ENCODE measurements around the gene CDH22. TPM values are rescaled to one million over a fixed set of nuclear protein-coding genes. Genes with fewer than 3 reads are reported as not detected.

CDH22 gene
- total and polyA plus RNA-seq, 10 of the 15 experiments (the other 5 are each of a cell fraction or from before 2014, with no cell fraction given) = not detected

GRCh38 chr20:46195264-46196036, 112.8 kb downstream of the CDH22 start (continued):
- TF ChIP-seq IKZF1 (conservative IDR thresholded peaks at IDR 0.05) = no peak

GRCh38 chr20:46194409-46194808, 113.9 kb downstream of the CDH22 start:
- no peaks in the 10 kb centered on the region; a peak in 1 of 4 replicates for H3K27me3 ChIP-seq (replicated peaks in 1 of 2; ENCODE audit: control insufficient read depth in 2 of 2, insufficient read depth in 2 of 2, low read length in 1 of 2)
- H4K20me1 ChIP-seq (ENCODE audit: control insufficient read depth, insufficient read depth) = no peaks in the 10 kb centered on the region
- intact Hi-C loops (cut with micrococcal nuclease; ENCODE audit: unreplicated experiment) (no loop called here), in situ Hi-C loops (cut with MboI) (no loop called here)
- no TSS peak for BruUV-seq (replicated peaks)
- no peaks in the 10 kb centered on the region for H3K79me2 ChIP-seq (ENCODE audit: control insufficient read depth, insufficient read depth, low read length)
- no peaks in the 10 kb centered on the region for H3K36me3 ChIP-seq (ENCODE audit: control insufficient read depth in 2 of 2, insufficient read depth in 2 of 2, low read length in 1 of 2)
- no peaks in the 10 kb centered on the region for H3K9me3 ChIP-seq (replicated peaks; ENCODE audit: control insufficient read depth, insufficient read depth, low read length)
- H3K27ac ChIP-seq (ENCODE audit: control insufficient read depth, insufficient read depth) = no peak overlapping the region
- no peak overlapping the region for H3K9ac ChIP-seq (ENCODE audit: control insufficient read depth, insufficient read depth, low read length)
- CTCF ChIA-PET = no interaction called here
- ATAC-seq (no peak), DNase-seq (ENCODE audit: low read depth, low spot score) (no peak), FAIRE-seq (no peak)
- H3K4me3 ChIP-seq = no peak overlapping the region
- no peak overlapping the region for H3K4me2 ChIP-seq (ENCODE audit: control insufficient read depth, insufficient read depth)
- 35% methylated on average over 4 of the region's 4 CpGs for WGBS (ENCODE audit: insufficient coverage, insufficient replicate concordance, low lambda C conversion rate, missing lambda C conversion rate)
- RAD21 ChIA-PET (ENCODE audit: unreplicated experiment) = no interaction called here
- SMC1A ChIA-PET (ENCODE audit: uncharacterized antibody, unreplicated experiment) = no interaction called here
- no peak overlapping the region for H2AFZ ChIP-seq (ENCODE audit: control insufficient read depth, low read depth, low read length)
- no peaks in the 10 kb centered on the region for H3K4me1 ChIP-seq (ENCODE audit: control insufficient read depth, insufficient read depth, low read length)
- POLR2A ChIA-PET = no interaction called here
- no peak for TF ChIP-seq YBX1 (IDR thresholded peaks at IDR 0.05)
- TF ChIP-seq TAF1 (IDR thresholded peaks at IDR 0.05; ENCODE audit: borderline replicate concordance, low read depth, low read length) = no peak
- TF ChIP-seq KLF5 (IDR thresholded peaks at IDR 0.05; ENCODE audit: partially characterized antibody) = no peak
- TF ChIP-seq POLR2AphosphoS5 (IDR thresholded peaks at IDR 0.05; ENCODE audit: low read length) = no peak
- TF ChIP-seq HSF1 (IDR thresholded peaks at IDR 0.05; ENCODE audit: low read depth, low read length) = no peak
- TF ChIP-seq CHD4 (IDR thresholded peaks at IDR 0.05) = no peak
- TF ChIP-seq TCF7 (IDR thresholded peaks at IDR 0.05; ENCODE audit: borderline replicate concordance) = no peak
- no peak for TF ChIP-seq ZNF24 (IDR thresholded peaks at IDR 0.05)
- TF ChIP-seq ELK1 (IDR thresholded peaks at IDR 0.05; ENCODE audit: low read depth, low read length) = no peak
- TF ChIP-seq NRF1 (conservative IDR thresholded peaks at IDR 0.05; ENCODE audit: low read depth, low read length) = no peak
- TF ChIP-seq STAT1 (conservative IDR thresholded peaks at IDR 0.05) = no peak
- TF ChIP-seq NFYB (IDR thresholded peaks at IDR 0.05; ENCODE audit: insufficient read depth, low read depth, low read length) = no peak

All from GM12878 (cell line).